HEK293 (cell line): ENCODE measurements around the gene GNPDA1.

Experiments
- CTCF ChIA-PET: fragments of 350-600 bp; formaldehyde crosslinking; extraction: SDS; loops from one replicate; lab custom pipeline; 2021; ENCODE audit warnings: antibody characterized with exemption; lab: Yijun Ruan, JAX
- POLR2A ChIA-PET: fragments of 300-600 bp; formaldehyde crosslinking; extraction: SDS; loops from one replicate; lab custom pipeline; 2020; ENCODE audit warnings: antibody characterized with exemption, inconsistent platforms; lab: Yijun Ruan, JAX
- H3K27ac ChIP-seq: fragments of 200-500 bp; sonication (Bioruptor generic); 2 replicates; pipeline ENCODE4 v1.5.1; 2014; ENCODE audit warnings: low read depth, low read length, control low read depth, inconsistent platforms; ENCODE audit errors: extremely low read depth
- H3K36me3 ChIP-seq, 2 experiments: fragments of 200-500 bp in 1 of 2; sonication (Bioruptor generic) in 1 of 2; 1 replicate in 1 of 2; 2 replicates in 1 of 2; pipeline ENCODE4 v1.5.1; 2014 to 2017; ENCODE audit warnings: inconsistent platforms in 2 of 2, low read length in 2 of 2; ENCODE audit not compliant: control insufficient read depth in 2 of 2, insufficient read depth in 1 of 2
- H3K4me1 ChIP-seq: fragments of 200-500 bp; sonication (Bioruptor generic); 2 replicates; pipeline ENCODE4 v1.5.1; 2014; ENCODE audit warnings: mild to moderate bottlenecking, low read length, inconsistent platforms; ENCODE audit not compliant: control insufficient read depth, insufficient read depth
- H3K4me3 ChIP-seq: 2 replicates; pipeline ENCODE4 v1.5.1; 2011; ENCODE audit warnings: low read depth, mild to moderate bottlenecking, control low read depth, low read length, moderate library complexity
- H3K9me3 ChIP-seq: fragments of 200-500 bp; sonication (Bioruptor generic); 2 replicates; pipeline ENCODE4 v1.5.1; 2014; ENCODE audit warnings: low read depth, low read length, inconsistent platforms; ENCODE audit not compliant: control insufficient read depth, insufficient read depth
- KLF16 ChIP-seq: fragments of 450-650 bp; formaldehyde crosslinking; IDR thresholded peaks from 2 replicates; pipeline ENCODE4 v1.5.1; 2017; ENCODE audit warnings: missing biosample characterization, missing genetic modification characterization
- KLF9 ChIP-seq: fragments of 450-650 bp; formaldehyde crosslinking; IDR thresholded peaks from 2 replicates; pipeline ENCODE4 v1.5.1; 2016; ENCODE audit warnings: missing biosample characterization, missing genetic modification characterization, low read depth
- WT1 ChIP-seq: fragments of 450-650 bp; formaldehyde crosslinking; IDR thresholded peaks from 2 replicates; pipeline ENCODE4 v1.5.1; 2016; ENCODE audit warnings: missing biosample characterization, missing genetic modification characterization
- ZEB2 ChIP-seq: fragments of 450-650 bp; formaldehyde crosslinking; IDR thresholded peaks from 2 replicates; pipeline ENCODE4 v1.5.1; 2016; ENCODE audit warnings: missing biosample characterization, missing genetic modification characterization
- ZNF10 ChIP-seq: fragments of 450-650 bp; formaldehyde crosslinking; IDR thresholded peaks from 2 replicates; pipeline ENCODE4 v1.5.1; 2017; ENCODE audit warnings: missing biosample characterization, missing genetic modification characterization
- ZNF2 ChIP-seq: fragments of 450-650 bp; formaldehyde crosslinking; IDR thresholded peaks from 2 replicates; pipeline ENCODE4 v1.5.1; 2016; ENCODE audit warnings: missing biosample characterization, missing genetic modification characterization
- ZNF24 ChIP-seq: fragments of 450-650 bp; formaldehyde crosslinking; IDR thresholded peaks from 2 replicates; pipeline ENCODE4 v1.5.1; 2016; ENCODE audit warnings: missing biosample characterization, missing genetic modification characterization
- ZNF341 ChIP-seq: fragments of 450-650 bp; formaldehyde crosslinking; IDR thresholded peaks from 2 replicates; pipeline ENCODE4; 2016; ENCODE audit warnings: low read depth, missing biosample characterization, missing genetic modification characterization
- ZNF366 ChIP-seq: fragments of 450-650 bp; formaldehyde crosslinking; conservative IDR thresholded peaks from 2 replicates; pipeline ENCODE4 v1.5.1; 2016; ENCODE audit warnings: missing biosample characterization, missing genetic modification characterization
- ZNF391 ChIP-seq: fragments of 450-650 bp; formaldehyde crosslinking; IDR thresholded peaks from 2 replicates; pipeline ENCODE4 v1.5.1; 2016; ENCODE audit warnings: low read depth, missing biosample characterization, missing genetic modification characterization, borderline replicate concordance
- ZNF426 ChIP-seq: fragments of 450-650 bp; formaldehyde crosslinking; IDR thresholded peaks from 2 replicates; pipeline ENCODE4 v1.5.1; 2017; ENCODE audit warnings: missing biosample characterization, missing genetic modification characterization, mild to moderate bottlenecking, inconsistent platforms, moderate library complexity
- ZNF555 ChIP-seq: fragments of 450-650 bp; formaldehyde crosslinking; conservative IDR thresholded peaks from 2 replicates; pipeline ENCODE4 v1.5.1; 2017; ENCODE audit warnings: missing biosample characterization, mild to moderate bottlenecking, missing genetic modification characterization, inconsistent platforms
- ZNF561 ChIP-seq: fragments of 450-650 bp; IDR thresholded peaks from 2 replicates; pipeline ENCODE4 v1.5.1; 2018; ENCODE audit warnings: missing biosample characterization, missing genetic modification characterization, borderline replicate concordance
- ZNF626 ChIP-seq: fragments of 450-650 bp; sonication (Bioruptor Pico); formaldehyde crosslinking; IDR thresholded peaks from 2 replicates; pipeline ENCODE4 v1.5.1; 2018; ENCODE audit warnings: missing biosample characterization, missing genetic modification characterization, inconsistent platforms
- ZNF629 ChIP-seq: fragments of 450-650 bp; formaldehyde crosslinking; IDR thresholded peaks from 2 replicates; pipeline ENCODE4 v1.5.1; 2017; ENCODE audit warnings: missing biosample characterization, missing genetic modification characterization
- ZNF701 ChIP-seq: fragments of 450-650 bp; formaldehyde crosslinking; IDR thresholded peaks from 2 replicates; pipeline ENCODE4 v1.5.1; 2016; ENCODE audit warnings: missing biosample characterization, missing genetic modification characterization
- ZSCAN30 ChIP-seq: fragments of 450-650 bp; IDR thresholded peaks from 2 replicates; pipeline ENCODE4 v1.5.1; 2018; ENCODE audit warnings: missing biosample characterization, mild to moderate bottlenecking, missing genetic modification characterization, moderate library complexity
- TF ChIP-seq, protein P1 (sequence below): fragments of 450-650 bp; formaldehyde crosslinking; IDR thresholded peaks from 2 replicates; pipeline ENCODE4 v1.5.1; 2016; ENCODE audit warnings: missing biosample characterization, missing genetic modification characterization
- TF ChIP-seq, protein P2 (sequence below): fragments of 450-650 bp; formaldehyde crosslinking; IDR thresholded peaks from 2 replicates; pipeline ENCODE4 v1.5.1; 2016; ENCODE audit warnings: missing biosample characterization, missing genetic modification characterization
- TF ChIP-seq, protein P3 (sequence below): fragments of 450-650 bp; formaldehyde crosslinking; conservative IDR thresholded peaks from 2 replicates; pipeline ENCODE4 v1.5.1; 2016; ENCODE audit warnings: low read depth, missing biosample characterization, missing genetic modification characterization
- TF ChIP-seq, protein P4 (sequence below): fragments of 450-650 bp; formaldehyde crosslinking; IDR thresholded peaks from 2 replicates; pipeline ENCODE4 v1.5.1; 2017; ENCODE audit warnings: missing biosample characterization, missing genetic modification characterization

The GNPDA1 gene

DNA sequence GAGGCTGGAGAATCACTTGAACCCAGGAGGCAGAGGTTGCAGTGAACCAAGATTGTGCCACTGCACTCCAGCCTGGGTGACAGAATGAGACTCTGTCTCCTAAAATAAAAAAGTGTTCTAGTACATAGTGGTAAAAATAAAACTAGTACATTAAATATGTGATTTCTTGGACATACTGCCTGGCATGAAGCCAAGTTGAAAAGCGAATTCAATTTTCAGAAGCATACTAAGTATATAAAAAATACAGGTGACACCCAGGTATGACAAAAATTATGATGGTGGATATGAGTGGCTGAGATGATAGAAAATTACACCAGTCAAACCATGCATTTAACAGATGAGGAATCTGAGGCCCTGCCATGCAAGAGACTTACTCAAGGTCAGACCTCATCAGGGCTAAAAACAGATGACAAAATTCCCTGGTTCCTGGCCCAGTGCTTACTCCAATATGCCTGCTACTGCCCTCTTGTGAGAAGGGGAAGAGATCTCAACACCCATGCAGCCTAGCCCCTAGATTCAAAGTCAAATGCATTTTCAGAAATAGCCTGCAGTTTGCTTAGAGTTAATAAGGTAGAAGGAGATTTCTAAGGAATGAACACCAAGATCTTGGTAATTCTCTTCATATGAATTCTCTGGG is 46.6 kb upstream of the GNPDA1 start:
- TF ChIP-seq KLF9 (no peak), ZNF341 (no peak), ZEB2 (peak; percentile 22; the same call in 1 of the 2 replicates), ZNF10 (tag by site-specific recombination) (peak; percentile 43; the same call in 1 of the 2 replicates), WT1 (tag by site-specific recombination) (no peak)
- TF ChIP-seq, protein P1, sequence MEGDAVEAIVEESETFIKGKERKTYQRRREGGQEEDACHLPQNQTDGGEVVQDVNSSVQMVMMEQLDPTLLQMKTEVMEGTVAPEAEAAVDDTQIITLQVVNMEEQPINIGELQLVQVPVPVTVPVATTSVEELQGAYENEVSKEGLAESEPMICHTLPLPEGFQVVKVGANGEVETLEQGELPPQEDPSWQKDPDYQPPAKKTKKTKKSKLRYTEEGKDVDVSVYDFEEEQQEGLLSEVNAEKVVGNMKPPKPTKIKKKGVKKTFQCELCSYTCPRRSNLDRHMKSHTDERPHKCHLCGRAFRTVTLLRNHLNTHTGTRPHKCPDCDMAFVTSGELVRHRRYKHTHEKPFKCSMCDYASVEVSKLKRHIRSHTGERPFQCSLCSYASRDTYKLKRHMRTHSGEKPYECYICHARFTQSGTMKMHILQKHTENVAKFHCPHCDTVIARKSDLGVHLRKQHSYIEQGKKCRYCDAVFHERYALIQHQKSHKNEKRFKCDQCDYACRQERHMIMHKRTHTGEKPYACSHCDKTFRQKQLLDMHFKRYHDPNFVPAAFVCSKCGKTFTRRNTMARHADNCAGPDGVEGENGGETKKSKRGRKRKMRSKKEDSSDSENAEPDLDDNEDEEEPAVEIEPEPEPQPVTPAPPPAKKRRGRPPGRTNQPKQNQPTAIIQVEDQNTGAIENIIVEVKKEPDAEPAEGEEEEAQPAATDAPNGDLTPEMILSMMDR (tag by site-specific recombination), result peak; percentile 22; the same call in 1 of the 2 replicates
- POLR2A ChIA-PET, result no interaction called here
- CTCF ChIA-PET, result interaction anchor here (0.7 kb wide), 3 partner anchors 31 to 82 kb away, joined by 3 to 4 read pairs (median 3); no protein-coding TSS in a partner anchor

DNA sequence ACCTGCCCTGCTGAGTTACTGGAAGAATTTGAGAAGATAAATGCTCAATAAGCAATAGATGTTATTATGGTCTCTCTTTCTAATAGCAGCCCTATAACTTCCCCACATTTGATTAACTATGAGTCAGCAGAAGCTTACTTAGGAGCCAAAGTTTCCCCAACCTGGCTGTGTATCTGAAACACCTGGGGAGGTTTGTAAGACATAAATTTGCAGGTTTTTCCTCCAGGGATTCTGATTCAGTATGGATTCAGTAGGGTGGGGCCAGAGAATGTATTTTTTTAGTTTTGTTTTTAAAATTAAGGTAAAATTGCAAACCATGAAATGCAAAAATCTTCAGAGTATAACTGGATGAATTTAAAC is 44.9 kb upstream of the GNPDA1 start:
- TF ChIP-seq, protein P2, sequence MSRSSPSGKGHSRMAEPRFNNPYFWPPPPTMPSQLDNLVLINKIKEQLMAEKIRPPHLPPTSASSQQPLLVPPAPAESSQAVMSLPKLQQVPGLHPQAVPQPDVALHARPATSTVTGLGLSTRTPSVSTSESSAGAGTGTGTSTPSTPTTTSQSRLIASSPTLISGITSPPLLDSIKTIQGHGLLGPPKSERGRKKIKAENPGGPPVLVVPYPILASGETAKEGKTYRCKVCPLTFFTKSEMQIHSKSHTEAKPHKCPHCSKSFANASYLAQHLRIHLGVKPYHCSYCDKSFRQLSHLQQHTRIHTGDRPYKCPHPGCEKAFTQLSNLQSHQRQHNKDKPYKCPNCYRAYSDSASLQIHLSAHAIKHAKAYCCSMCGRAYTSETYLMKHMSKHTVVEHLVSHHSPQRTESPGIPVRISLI, result no peak
- TF ChIP-seq ZNF629 (tag by site-specific recombination) (no peak), ZNF626 (tag by site-specific recombination) (no peak), ZNF2 (tag by site-specific recombination) (no peak), ZNF391 (tag by site-specific recombination) (no peak)
- TF ChIP-seq, all 188 proteins: peak for 0
- peak overlapping the region; percentile 52; the same call in 1 of the 2 replicates for H3K27ac ChIP-seq
- POLR2A ChIA-PET, result no interaction called here
- H3K4me1 ChIP-seq, result peaks cover 18% of the 10 kb centered on the region
- no peaks in the 10 kb centered on the region for H3K36me3 ChIP-seq
- no peak overlapping the region for H3K4me3 ChIP-seq
- no peaks in the 10 kb centered on the region for H3K9me3 ChIP-seq
- CTCF ChIA-PET, result interaction anchor here (0.8 to 1.2 kb wide), 2 partner anchors 43 to 52 kb away, joined by 3 to 6 read pairs; no protein-coding TSS in a partner anchor

More for the DNA sequence above, 46.6 kb upstream of the GNPDA1 start:
- H3K27ac ChIP-seq, result no peak overlapping the region
- peaks cover 14% of the 10 kb centered on the region for H3K4me1 ChIP-seq
- H3K4me3 ChIP-seq, result no peak overlapping the region
- H3K9me3 ChIP-seq, result no peaks in the 10 kb centered on the region
- no peaks in the 10 kb centered on the region for H3K36me3 ChIP-seq

DNA sequence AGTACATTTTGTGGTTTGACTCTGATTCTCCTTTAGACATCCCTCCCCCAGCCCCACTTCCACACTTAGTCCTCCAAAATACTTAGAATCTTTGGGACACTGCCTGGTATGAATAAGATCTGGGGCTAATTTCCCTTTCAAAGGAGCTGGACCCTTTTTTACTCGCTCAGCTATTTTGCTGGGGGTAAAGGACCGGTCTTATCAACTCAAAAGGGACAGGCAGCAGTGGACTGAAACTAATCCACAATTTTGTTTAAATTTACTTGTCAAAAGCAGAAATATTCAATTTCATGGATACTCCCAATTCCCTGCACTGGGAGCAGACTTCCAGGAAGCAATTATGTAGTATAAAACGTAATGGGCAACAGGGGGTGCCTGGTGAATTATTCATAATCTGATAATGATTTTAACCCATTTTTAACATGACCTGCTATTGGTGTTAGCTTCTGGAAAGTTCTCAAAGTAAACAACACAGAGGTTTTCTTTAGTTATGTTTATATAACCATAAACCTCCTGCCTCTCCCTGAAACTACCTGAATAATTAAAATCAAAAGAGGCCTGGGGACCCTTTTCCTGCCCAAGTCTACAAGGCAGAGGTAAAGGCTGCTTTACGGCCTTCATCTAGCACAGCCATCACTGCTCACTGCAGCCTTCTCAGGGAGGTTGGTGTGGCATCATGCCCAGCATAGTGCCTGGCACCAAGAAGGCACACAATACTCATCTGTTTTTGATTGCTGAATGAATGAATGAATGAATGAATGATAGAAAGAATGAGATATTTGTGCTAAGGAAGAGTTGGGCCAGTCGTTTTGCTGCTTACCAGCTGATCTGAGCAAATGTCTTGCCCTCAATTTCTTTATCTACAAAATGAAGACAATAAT is 44.2 kb upstream of the GNPDA1 start:
- ChIA-PET POLR2A (interaction anchor here (0.6 kb wide), 1 partner anchor 370 kb away, joined by 7 read pairs; no protein-coding TSS in a partner anchor), CTCF (interaction anchor here (0.7 to 1.2 kb wide), 3 partner anchors 43 to 182 kb away, joined by 3 to 6 read pairs (median 3); no protein-coding TSS in a partner anchor)
- Histone ChIP-seq H3K27ac (peak overlapping the region; percentile 52), H3K36me3 (no peaks in the 10 kb centered on the region), H3K9me3 (no peaks in the 10 kb centered on the region), H3K4me3 (no peak overlapping the region), H3K4me1 (peaks cover 18% of the 10 kb centered on the region)
- 0 out of 2 replicates have a peak, but pooled peaks have one; percentile 27 for TF ChIP-seq ZSCAN30
- peak; percentile 83 for TF ChIP-seq WT1 (tag by site-specific recombination)
- TF ChIP-seq, protein P3, sequence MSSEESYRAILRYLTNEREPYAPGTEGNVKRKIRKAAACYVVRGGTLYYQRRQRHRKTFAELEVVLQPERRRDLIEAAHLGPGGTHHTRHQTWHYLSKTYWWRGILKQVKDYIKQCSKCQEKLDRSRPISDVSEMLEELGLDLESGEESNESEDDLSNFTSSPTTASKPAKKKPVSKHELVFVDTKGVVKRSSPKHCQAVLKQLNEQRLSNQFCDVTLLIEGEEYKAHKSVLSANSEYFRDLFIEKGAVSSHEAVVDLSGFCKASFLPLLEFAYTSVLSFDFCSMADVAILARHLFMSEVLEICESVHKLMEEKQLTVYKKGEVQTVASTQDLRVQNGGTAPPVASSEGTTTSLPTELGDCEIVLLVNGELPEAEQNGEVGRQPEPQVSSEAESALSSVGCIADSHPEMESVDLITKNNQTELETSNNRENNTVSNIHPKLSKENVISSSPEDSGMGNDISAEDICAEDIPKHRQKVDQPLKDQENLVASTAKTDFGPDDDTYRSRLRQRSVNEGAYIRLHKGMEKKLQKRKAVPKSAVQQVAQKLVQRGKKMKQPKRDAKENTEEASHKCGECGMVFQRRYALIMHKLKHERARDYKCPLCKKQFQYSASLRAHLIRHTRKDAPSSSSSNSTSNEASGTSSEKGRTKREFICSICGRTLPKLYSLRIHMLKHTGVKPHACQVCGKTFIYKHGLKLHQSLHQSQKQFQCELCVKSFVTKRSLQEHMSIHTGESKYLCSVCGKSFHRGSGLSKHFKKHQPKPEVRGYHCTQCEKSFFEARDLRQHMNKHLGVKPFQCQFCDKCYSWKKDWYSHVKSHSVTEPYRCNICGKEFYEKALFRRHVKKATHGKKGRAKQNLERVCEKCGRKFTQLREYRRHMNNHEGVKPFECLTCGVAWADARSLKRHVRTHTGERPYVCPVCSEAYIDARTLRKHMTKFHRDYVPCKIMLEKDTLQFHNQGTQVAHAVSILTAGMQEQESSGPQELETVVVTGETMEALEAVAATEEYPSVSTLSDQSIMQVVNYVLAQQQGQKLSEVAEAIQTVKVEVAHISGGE (tag by site-specific recombination), result no peak
- TF ChIP-seq ZNF555 (tag by site-specific recombination), result no peak
- TF ChIP-seq ZNF426 (tag by site-specific recombination), result no peak
- TF ChIP-seq ZNF24, result peak; percentile 88; the same call in 1 of the 2 replicates
- no peak for TF ChIP-seq ZNF701 (tag by site-specific recombination)
- no peak for TF ChIP-seq KLF16 (tag by site-specific recombination)
- TF ChIP-seq, protein P4, sequence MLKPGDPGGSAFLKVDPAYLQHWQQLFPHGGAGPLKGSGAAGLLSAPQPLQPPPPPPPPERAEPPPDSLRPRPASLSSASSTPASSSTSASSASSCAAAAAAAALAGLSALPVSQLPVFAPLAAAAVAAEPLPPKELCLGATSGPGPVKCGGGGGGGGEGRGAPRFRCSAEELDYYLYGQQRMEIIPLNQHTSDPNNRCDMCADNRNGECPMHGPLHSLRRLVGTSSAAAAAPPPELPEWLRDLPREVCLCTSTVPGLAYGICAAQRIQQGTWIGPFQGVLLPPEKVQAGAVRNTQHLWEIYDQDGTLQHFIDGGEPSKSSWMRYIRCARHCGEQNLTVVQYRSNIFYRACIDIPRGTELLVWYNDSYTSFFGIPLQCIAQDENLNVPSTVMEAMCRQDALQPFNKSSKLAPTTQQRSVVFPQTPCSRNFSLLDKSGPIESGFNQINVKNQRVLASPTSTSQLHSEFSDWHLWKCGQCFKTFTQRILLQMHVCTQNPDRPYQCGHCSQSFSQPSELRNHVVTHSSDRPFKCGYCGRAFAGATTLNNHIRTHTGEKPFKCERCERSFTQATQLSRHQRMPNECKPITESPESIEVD (tag by site-specific recombination), result peak; percentile 88
- 0 out of 2 replicates have a peak, but pooled peaks have one; percentile 14 for TF ChIP-seq ZNF366 (tag by site-specific recombination)
- 0 out of 2 replicates have a peak, but pooled peaks have one; percentile 46 for TF ChIP-seq ZNF561 (tag by site-specific recombination)
